Progenitor cell of endocrine pancreas (in vitro differentiated cells): Measurements from ENCODE around the gene COMP. TPM values are rescaled to one million over a fixed set of nuclear protein-coding genes. Genes with fewer than 3 reads are reported as not detected.
A peak's percentile ranks its signal among the peaks of the same experiment; 100 is the strongest.

Source experiments
- DNase-seq: peaks from one replicate; pipeline ENCODE4 v3.0.0; 2021; ENCODE audit warnings: low spot score; ENCODE audit not compliant: unreplicated experiment
- H3K27ac Mint-ChIP-seq: 2 replicates; pipeline ENCODE4 v1.8.0; 2021; ENCODE audit warnings: mild to moderate bottlenecking, moderate library complexity, mixed read lengths
- H3K27me3 Mint-ChIP-seq: 2 replicates; pipeline ENCODE4 v1.8.0; 2021; ENCODE audit warnings: mixed read lengths
- H3K36me3 Mint-ChIP-seq: 2 replicates; pipeline ENCODE4 v1.8.0; 2022; ENCODE audit warnings: mixed read lengths; ENCODE audit not compliant: insufficient read depth
- H3K4me1 Mint-ChIP-seq: 2 replicates; pipeline ENCODE4 v1.8.0; 2021; ENCODE audit warnings: low read depth, mixed read lengths
- H3K4me3 Mint-ChIP-seq: 2 replicates; pipeline ENCODE4 v1.8.0; 2021; ENCODE audit warnings: low read depth, mild to moderate bottlenecking, moderate library complexity, mixed read lengths
- H3K9me3 Mint-ChIP-seq: 2 replicates; pipeline ENCODE4 v1.8.0; 2021; ENCODE audit warnings: low read depth, mixed read lengths
- CTCF ChIP-seq: fragments of 200-600 bp; sonication (generic); IDR thresholded peaks from one replicate; pipeline ENCODE4 v1.5.0; 2021; ENCODE audit warnings: antibody characterized with exemption, mild to moderate bottlenecking; ENCODE audit not compliant: unreplicated experiment
- long read RNA-seq: library from polyadenylated mRNA; unstranded; transcript quantifications from one replicate; pipeline ENCODE4 v2.0.0, GENCODE V29; 2020
- total RNA-seq: library from RNA; stranded (reverse); gene quantifications from 2 replicates; pipeline ENCODE4 v1.2.1, GENCODE V29; 2021

COMP gene
- 0.13 and 0.24 TPM in 2 replicates for total RNA-seq
- long read RNA-seq, result 0 reads

- H3K9me3 Mint-ChIP-seq, result no peaks in the 10 kb centered on the region
- H3K4me3 Mint-ChIP-seq, result peak within 1 kb of the TSS; percentile 22
- TF ChIP-seq CTCF, result no peak
- no peaks in the 10 kb centered on the region for H3K36me3 Mint-ChIP-seq
- no peak for DNase-seq
- no peak within 1 kb of the TSS for H3K27ac Mint-ChIP-seq
- H3K27me3 Mint-ChIP-seq, result peaks cover 77% of the 10 kb centered on the region
- peaks cover 5% of the 10 kb centered on the region for H3K4me1 Mint-ChIP-seq
Observed at GRCh38 chr19:18790566-18791314, at the start of gene COMP. TSS of gene COMP (minus strand) at chr19:18791305. CDS start at chr19:18791269, 36 bp downstream.

- Mint-ChIP-seq H3K9me3 (no peaks in the 10 kb centered on the region), H3K27me3 (no peaks in the 10 kb centered on the region), H3K36me3 (peaks cover 7% of the 10 kb centered on the region), H3K4me3 (no peak overlapping the region), H3K4me1 (peaks cover 38% of the 10 kb centered on the region), H3K27ac (peak overlapping the region; percentile 67)
- no peak for DNase-seq
- no peak for TF ChIP-seq CTCF
Observed at GRCh38 chr19:18840288-18841267, 49.5 kb upstream of the COMP start.

GRCh38 chr19:18839465-18840287 is 48.6 kb upstream of the COMP start:
- DNase-seq, result no peak
- H3K4me3 Mint-ChIP-seq, result no peak overlapping the region
- no peaks in the 10 kb centered on the region for H3K27me3 Mint-ChIP-seq
- H3K9me3 Mint-ChIP-seq, result no peaks in the 10 kb centered on the region
- TF ChIP-seq CTCF, result no peak
- H3K27ac Mint-ChIP-seq, result peak overlapping the region; percentile 81
- H3K4me1 Mint-ChIP-seq, result peaks cover 43% of the 10 kb centered on the region
- peaks cover 7% of the 10 kb centered on the region for H3K36me3 Mint-ChIP-seq

- peak overlapping the region; percentile 92 for H3K4me3 Mint-ChIP-seq
- TF ChIP-seq CTCF, result no peak
- H3K27me3 Mint-ChIP-seq, result no peaks in the 10 kb centered on the region
- no peak for DNase-seq
- peaks cover 39% of the 10 kb centered on the region for H3K4me1 Mint-ChIP-seq
- H3K36me3 Mint-ChIP-seq, result peaks cover 7% of the 10 kb centered on the region
- H3K9me3 Mint-ChIP-seq, result no peaks in the 10 kb centered on the region
- H3K27ac Mint-ChIP-seq, result peak overlapping the region; percentile 100
Observed at GRCh38 chr19:18834644-18834984, 43.5 kb upstream of the COMP start.
